ENCODE measurements around the gene ZNF789. TPM values are rescaled to one million over a fixed set of nuclear protein-coding genes. Genes with fewer than 3 reads are reported as not detected.

Gene ZNF789
- total and polyA plus RNA-seq, 2 donors (not counting 3 experiments of a cell fraction or from before 2014, with no cell fraction given) = 11.6 to 21.6 TPM

- FAIRE-seq (no peak), DNase-seq (ENCODE audit: low read depth, low spot score) (no peak)
- TF ChIP-seq POLR2A (IDR thresholded peaks at IDR 0.05; ENCODE audit: low read depth, low read length) = no peak
- no peak for TF ChIP-seq MYC (IDR thresholded peaks at IDR 0.05; ENCODE audit: low read depth, low read length)
- no peak for TF ChIP-seq JUN (IDR thresholded peaks at IDR 0.05; ENCODE audit: borderline replicate concordance, insufficient read depth, insufficient read length, low read depth)
- TF ChIP-seq MAX (IDR thresholded peaks at IDR 0.05; ENCODE audit: insufficient read depth, insufficient read length) = no peak
- no peak for TF ChIP-seq EZH2 (IDR thresholded peaks at IDR 0.05; ENCODE audit: borderline replicate concordance, low read depth, low read length, severe bottlenecking)
- no peak for TF ChIP-seq GATA2 (IDR thresholded peaks at IDR 0.05; ENCODE audit: insufficient read depth, insufficient read length, low read depth, low read length)
- TF ChIP-seq FOS (IDR thresholded peaks at IDR 0.05; ENCODE audit: borderline replicate concordance, insufficient read depth, low read length) = no peak
- TF ChIP-seq CTCF (IDR thresholded peaks at IDR 0.05; ENCODE audit: extremely low read depth in 1 of 2, insufficient read depth in 1 of 2, low read depth in 1 of 2, low read length in 2 of 2) = no peak
- no peak for TF ChIP-seq POLR2AphosphoS5 (IDR thresholded peaks at IDR 0.05; ENCODE audit: insufficient read depth, low read depth, low read length)
- H3K36me3 ChIP-seq (ENCODE audit: control insufficient read depth in 2 of 2, extremely low read depth in 1 of 2, insufficient read depth in 2 of 2, low read length in 2 of 2) = peaks cover 0 to 2% of the 10 kb centered on the region in 2 experiments
- dilution Hi-C loops (cut with MboI; ENCODE audit: extremely low pct_ligation_motif_present, low sequenced_read_pairs) (no loop called here), intact Hi-C loops (cut with micrococcal nuclease) (no loop called here)
- ChIA-PET CTCF (no interaction called here), POLR2A (no interaction called here)
- no TSS peak for BruUV-seq (replicated peaks)
- H3K9ac ChIP-seq (replicated peaks; ENCODE audit: extremely low read depth, insufficient read depth, low read length) = no peak overlapping the region
- H3K4me2 ChIP-seq (ENCODE audit: insufficient read depth, low read length) = no peak overlapping the region
- H3K4me3 ChIP-seq (replicated peaks in 1 of 3; ENCODE audit: insufficient read depth in 1 of 3, low read depth in 1 of 3, low read length in 3 of 3) = no peak overlapping the region
- H3K27me3 ChIP-seq (ENCODE audit: control insufficient read depth in 2 of 2, insufficient read depth in 2 of 2, low read length in 2 of 2) = no peaks in the 10 kb centered on the region
- no peak overlapping the region for H3K27ac ChIP-seq (ENCODE audit: insufficient read depth, low read depth, low read length)
- H3K4me1 ChIP-seq (ENCODE audit: control insufficient read depth, extremely low read depth, insufficient read depth, low read length) = peaks cover 9% of the 10 kb centered on the region
- no peak overlapping the region for H2AFZ ChIP-seq (ENCODE audit: low read depth, low read length)
- peaks cover 30% of the 10 kb centered on the region for H3K79me2 ChIP-seq (ENCODE audit: control insufficient read depth, insufficient read depth, low read length)
- no peaks in the 10 kb centered on the region for H4K20me1 ChIP-seq (replicated peaks; ENCODE audit: control insufficient read depth, extremely low read depth, insufficient read depth, low read length)
- H3K9me1 ChIP-seq (replicated peaks; ENCODE audit: control insufficient read depth, extremely low read depth, insufficient read depth, low read length) = no peaks in the 10 kb centered on the region
- no peaks in the 10 kb centered on the region for H3K9me3 ChIP-seq (replicated peaks; ENCODE audit: control insufficient read depth, insufficient read depth, low read length)
Observed at GRCh38 chr7:99468336-99468918, 4.3 kb upstream of the ZNF789 start.
